Ovary (tissue), 9 donors: Measurements from ENCODE around the gene SLC39A3. TPM values are rescaled to one million over a fixed set of nuclear protein-coding genes. Genes with fewer than 3 reads are reported as not detected.

Source experiments
- DNase-seq, 5 donors: peaks; one replicate each; pipeline ENCODE4 v3.0.0-alpha.2; 2019 to 2020
- H3K27ac ChIP-seq, 2 donors: fragments of 200-600 bp; one replicate each; pipeline versions ENCODE4 v1.5.1 to v1.8.0; 2019 to 2022
- H3K27me3 ChIP-seq: fragments of 200-600 bp; one replicate; pipeline ENCODE4 v1.8.0; 2022
- H3K36me3 ChIP-seq: fragments of 200-600 bp; sonication (generic); one replicate; pipeline ENCODE4 v1.5.1; 2019
- H3K4me1 ChIP-seq: one replicate; pipeline ENCODE4 v1.8.1; 2013; ENCODE audit warnings: mild to moderate bottlenecking, moderate library complexity; ENCODE audit not compliant: insufficient read depth
- H3K4me3 ChIP-seq: fragments of 200-600 bp; sonication (generic); one replicate; pipeline ENCODE4 v1.5.1; 2017
- H3K9me3 ChIP-seq, 2 donors: fragments of 200-600 bp in 1 of 2; sonication (generic) in 1 of 2; one replicate each; pipeline versions ENCODE4 v1.5.1 to v1.8.1; 2013 to 2019; ENCODE audit warnings: mild to moderate bottlenecking in 1 of 2, moderate library complexity in 1 of 2
- CTCF ChIP-seq, 3 donors: fragments of 450-650 bp in 2 of 3; fragments of 200-600 bp in 1 of 3; IDR thresholded peaks; one replicate each; pipeline versions ENCODE4 v1.5.1 to v1.8.0; 2016 to 2022; ENCODE audit warnings: antibody characterized with exemption in 3 of 3, mild to moderate bottlenecking in 1 of 3
- EP300 ChIP-seq: sonication (generic); formaldehyde crosslinking; IDR thresholded peaks from one replicate; pipeline ENCODE4 v1.6.1; 2017; ENCODE audit warnings: antibody characterized with exemption
- POLR2A ChIP-seq: fragments of 450-650 bp; IDR thresholded peaks from one replicate; pipeline ENCODE4 v1.6.1; 2017; ENCODE audit warnings: antibody characterized with exemption, mild to moderate bottlenecking, moderate library complexity
- WGBS, 3 donors: extraction: QIAGEN DNeasy Blood & Tissue Kit in 1 of 3; methylation state at CpG; one replicate each; pipeline versions ENCODE4 v1.1.5 to v1.1.7; 2013 to 2017; 5-methylcytosine and 5-hydroxymethylcytosine counted together
- intact Hi-C, 4 donors: fragments of 100-400 bp; cut with DNase I; formaldehyde crosslinking; loops; one replicate each; pipeline versions ENCODE4 v1.11.0 to v1.15.1; 2022 to 2023
- polyA plus RNA-seq, 2 donors: library from polyadenylated mRNA; stranded (reverse); fragments of 200-250 nt in 1 of 2; fragments of 350-450 nt in 1 of 2; fragmentation: Illumina TruSeq in 1 of 2; extraction: RNeasy Lipid Tissue Mini Kit (QIAGEN cat#74804) in 1 of 2; gene quantifications; one replicate each; pipeline ENCODE4 v1.2.3, GENCODE V29; 2013 to 2014
- total RNA-seq, 7 donors: library from RNA; depleted of rRNA in 2 of 7; stranded (reverse); fragments of >200 nt in 2 of 7; fragmentation: NEBNext Ultra II Directional in 3 of 7; extraction: Animal tissue kit (Norgen Biotek cat#: 25700) in 3 of 7; gene quantifications; one replicate each; pipeline versions ENCODE4 v1.1.0 to v1.2.4, GENCODE V29; 2016 to 2023
- donor health status: DM: no; HTN: no; CAD: no; lungs with moderate emphysema.
- donor health status: DM: no; HTN: no; CAD: no.
- donor health status: Bipolar disorder and iron deficiency.
- donor health status: DM: yes; HTN: yes; CAD: no.
- donor health status: DM: no; HTN: no; CAD: no.
- donor health status: DM: yes; HTN: yes; CAD: no.

SLC39A3 gene
- total and polyA plus RNA-seq, 9 donors: 11.6 to 40.2 (median 18.2) TPM

- no peak overlapping the region for H3K4me3 ChIP-seq
- TF ChIP-seq CTCF (IDR thresholded peaks at IDR 0.05) (no peak), EP300 (no peak), POLR2A (no peak)
- H3K9me3 ChIP-seq: no peaks in the 10 kb centered on the region
- DNase-seq: no peak
- no peaks in the 10 kb centered on the region for H3K36me3 ChIP-seq
- no peak overlapping the region for H3K27ac ChIP-seq
- peaks cover 16% of the 10 kb centered on the region for H3K4me1 ChIP-seq
- intact Hi-C loops: loop anchor here in 1 of 4 donors (5.0 kb wide), 1 partner anchor 68 kb away; no protein-coding TSS in a partner anchor
- no peaks in the 10 kb centered on the region for H3K27me3 ChIP-seq
- 85 to 86% (median 86%) methylated on average over 15 of the region's 15 CpGs for WGBS, 3 donors
These were observed 40.2 kb downstream of the SLC39A3 start for GRCh38 chr19:2699413-2700140.

DNA sequence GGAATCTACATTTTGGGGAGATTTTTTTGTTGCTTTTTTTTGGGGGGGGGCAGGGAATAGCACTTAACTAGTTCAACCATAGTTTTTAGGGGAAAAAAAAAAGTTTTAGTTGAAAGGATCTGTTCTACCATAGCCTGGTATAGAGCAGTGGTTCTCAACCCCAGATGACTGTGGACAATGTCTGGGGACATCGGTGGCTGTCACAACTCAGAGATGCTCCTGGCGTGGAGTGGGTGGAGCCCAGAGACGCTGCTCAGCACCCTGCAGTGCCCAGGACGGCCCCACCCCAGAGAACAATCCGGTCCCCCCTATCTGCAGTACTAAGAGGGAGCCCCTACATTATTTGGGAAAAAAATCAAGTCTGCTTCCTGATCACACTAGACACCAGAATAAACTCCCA, 45.6 kb downstream of the SLC39A3 start:
- TF ChIP-seq POLR2A (no peak), EP300 (no peak), CTCF (IDR thresholded peaks at IDR 0.05) (no peak)
- H3K36me3 ChIP-seq: no peaks in the 10 kb centered on the region
- H3K4me3 ChIP-seq: no peak overlapping the region
- H3K27me3 ChIP-seq: no peaks in the 10 kb centered on the region
- 51 to 82% (median 59%) methylated on average over 5 of the region's 5 CpGs for WGBS, 3 donors
- no peaks in the 10 kb centered on the region for H3K9me3 ChIP-seq
- H3K27ac ChIP-seq: peak overlapping the region in 1 of 2 donors; percentile 28
- no peak for DNase-seq
- H3K4me1 ChIP-seq: peaks cover 17% of the 10 kb centered on the region
- intact Hi-C loops: no loop called here

- no peaks in the 10 kb centered on the region for H3K9me3 ChIP-seq
- H3K4me3 ChIP-seq: no peak overlapping the region
- no peak for TF ChIP-seq CTCF (IDR thresholded peaks at IDR 0.05)
- TF ChIP-seq POLR2A: no peak
- TF ChIP-seq EP300: no peak
- peaks cover 17% of the 10 kb centered on the region for H3K4me1 ChIP-seq
- no peaks in the 10 kb centered on the region for H3K36me3 ChIP-seq
- no peak for DNase-seq
- 19 to 23% (median 19%) methylated on average over 12 of the region's 12 CpGs for WGBS, 3 donors
- intact Hi-C loops: no loop called here
- H3K27me3 ChIP-seq: no peaks in the 10 kb centered on the region
- H3K27ac ChIP-seq: peak overlapping the region in 1 of 2 donors; percentile 28
These were observed 46.2 kb downstream of the SLC39A3 start for GRCh38 chr19:2693492-2694160.

GRCh38 chr19:2691951-2692350, 47.9 kb downstream of the SLC39A3 start:
- Histone ChIP-seq H3K36me3 (no peaks in the 10 kb centered on the region), H3K4me1 (peaks cover 17% of the 10 kb centered on the region), H3K9me3 (no peaks in the 10 kb centered on the region), H3K4me3 (no peak overlapping the region), H3K27ac (no peak overlapping the region), H3K27me3 (no peaks in the 10 kb centered on the region)
- WGBS, 3 donors: 86% methylated on average over 9 of the region's 9 CpGs
- DNase-seq: no peak
- intact Hi-C loops: no loop called here
- TF ChIP-seq CTCF (IDR thresholded peaks at IDR 0.05): no peak
- no peak for TF ChIP-seq POLR2A
- no peak for TF ChIP-seq EP300
